Occipital lobe (tissue), 3 donors: ENCODE data around the gene GPRASP3. TPM values are rescaled to one million over a fixed set of nuclear protein-coding genes. Genes with fewer than 3 reads are reported as not detected.
A peak's percentile ranks its signal among the peaks of the same experiment; 100 is the strongest.

Source experiments
- DNase-seq: peaks from one replicate; lab custom pipeline; 2025; lab: John Stamatoyannopoulos, UW
- small RNA-seq: library from RNA; depleted of rRNA; stranded (forward); fragments of <200 nt; gene quantifications from one replicate; pipeline ENCODE3, GENCODE V24; 2014
- total RNA-seq: library from RNA; depleted of rRNA; stranded (reverse); fragments of >200 nt; gene quantifications from one replicate; pipeline ENCODE4 v1.2.3, GENCODE V29; 2014

Gene GPRASP3
- total RNA-seq, 1 donor from 2014 or later, result 61.3 TPM

DNA sequence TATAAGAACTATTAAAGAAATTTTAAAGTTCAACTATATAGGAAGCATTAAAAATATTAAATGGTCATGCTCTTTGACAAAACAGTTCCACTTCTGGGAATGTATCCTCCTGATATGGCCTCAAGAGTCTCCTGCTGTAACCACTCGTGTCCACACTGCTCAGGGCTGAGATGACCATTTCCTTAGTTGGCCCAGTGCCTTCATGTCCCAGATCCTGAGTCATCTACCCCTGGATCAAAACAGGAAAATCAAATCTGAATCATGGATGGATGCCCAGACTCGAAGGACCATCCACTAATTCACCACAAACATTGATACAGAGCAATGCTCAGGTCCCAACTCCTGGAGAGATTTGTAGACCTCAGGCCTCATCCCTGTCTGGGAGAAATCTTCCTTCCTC lies 44.7 kb downstream of the GPRASP3 start:
- DNase-seq, result no peak

DNA sequence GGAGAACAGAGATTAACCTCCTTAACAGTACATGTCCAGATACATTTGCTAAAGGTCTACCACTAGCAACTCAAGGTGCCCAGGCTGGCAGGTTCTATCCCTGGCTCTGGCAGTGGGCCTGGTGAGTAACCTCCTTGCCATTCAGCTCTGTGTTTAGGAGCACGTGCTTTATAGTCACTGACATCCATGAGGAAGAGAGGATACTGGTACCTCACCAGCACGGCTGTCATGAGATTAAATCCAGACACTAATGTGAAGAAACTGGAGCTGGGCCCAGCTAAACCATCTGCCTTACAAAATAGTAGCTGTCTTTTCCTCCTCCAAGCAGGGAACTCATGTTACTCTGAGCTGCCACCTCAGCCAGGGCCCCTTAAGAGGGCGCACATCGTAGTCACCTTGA lies 45.3 kb downstream of the GPRASP3 start:
- DNase-seq, result peak; percentile 11

DNA sequence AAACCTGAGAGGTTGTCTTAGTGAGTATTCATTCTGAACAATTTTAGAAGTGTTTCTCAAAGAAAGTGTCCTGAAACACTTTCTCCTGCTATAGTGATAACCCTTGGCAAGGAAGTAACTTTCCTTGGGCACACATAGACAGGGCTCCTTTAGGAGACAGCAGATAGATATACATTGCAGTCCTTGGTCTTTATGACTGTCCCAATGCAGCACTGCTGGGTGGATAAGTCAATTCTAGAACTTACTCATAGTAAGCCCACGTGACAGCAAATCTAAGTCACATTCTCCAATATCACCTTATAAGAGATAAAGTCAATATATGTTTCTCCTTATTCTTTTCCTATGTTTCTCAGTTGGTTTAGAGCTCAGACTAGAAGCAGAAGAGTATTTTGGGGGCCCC lies 46.7 kb downstream of the GPRASP3 start:
- DNase-seq, result no peak

DNA sequence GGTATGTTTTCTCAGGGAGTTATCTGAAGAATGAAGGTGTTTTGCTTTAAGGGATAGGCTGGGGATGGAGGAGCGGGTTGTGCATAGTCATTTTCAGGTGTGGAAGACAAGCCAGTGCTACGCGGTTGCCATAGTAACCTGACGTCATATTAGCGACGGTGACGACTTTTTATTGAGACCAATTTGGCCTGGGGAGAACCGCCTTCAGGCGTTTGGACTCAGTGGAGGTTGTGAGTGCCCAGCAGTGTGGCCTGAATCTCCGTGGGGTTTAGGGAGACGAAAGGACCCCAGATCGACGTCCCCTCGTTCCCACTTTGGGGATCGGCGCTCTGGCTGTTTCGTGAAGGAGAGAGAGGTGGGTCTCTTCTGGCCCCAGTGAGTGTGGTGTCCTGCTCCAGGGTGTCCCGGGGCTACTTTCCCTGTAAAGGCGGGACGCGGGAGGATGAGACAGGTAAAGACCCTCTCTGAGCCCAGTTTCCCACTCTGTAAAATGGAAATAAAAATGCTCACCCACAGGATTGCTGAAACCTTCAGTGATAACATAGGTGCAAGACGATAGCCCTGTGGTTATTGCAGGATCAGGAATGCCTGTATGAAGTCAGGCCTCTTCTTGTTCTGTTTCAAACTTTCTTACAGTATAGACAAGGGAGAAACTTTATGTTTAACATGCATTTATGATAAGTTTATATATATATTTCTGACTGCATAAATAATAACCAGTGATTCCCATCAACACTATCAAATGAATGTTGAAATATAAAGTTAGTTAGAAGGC lies 48.6 kb downstream of the GPRASP3 start:
- peak; percentile 67 for DNase-seq

Small RNA genes within 50 kb of the gene (small RNA-seq; reads per million reads assigned to genes)
- not detected for gene RNU6-589P

Other genes starting within 250 kb of the GPRASP3 start
- 0.62 TPM for gene TCP11X2, start 248.9 kb upstream of the GPRASP3 start, total RNA-seq
- 111 TPM for gene TMSB15A, start 204.0 kb upstream of the GPRASP3 start, total RNA-seq
- gene ARMCX5, start 121.2 kb upstream of the GPRASP3 start, total RNA-seq, result 42.6 TPM
- gene GPRASP1, start 69.3 kb upstream of the GPRASP3 start, total RNA-seq, result 32.6 TPM
- 70.0 TPM for gene GPRASP2, start 8.3 kb upstream of the GPRASP3 start, total RNA-seq
- 0.31 TPM for gene RAB40AL, start 216.5 kb downstream of the GPRASP3 start, total RNA-seq